Natural killer cell treated with Interleukin-12 subunit alpha and Interleukin-12 subunit beta and Interleukin-15 and Interleukin-18, amount 100 ng/mL, for 72 hours (primary cell): ENCODE data around the gene TMEM69. TPM values are rescaled to one million over a fixed set of nuclear protein-coding genes. Genes with fewer than 3 reads are reported as not detected.
"Not testable (repeated sequence)": the region's sequence is repeated elsewhere in the genome, so short reads cannot be mapped to it uniquely, and the experiment has no call there.

Source experiments
- ATAC-seq, 2 donors: fragments of 150-1000 bp; cut with Tn5 transposase in 1 of 2; sonication (Bioruptor Pico), chemical (Tn5 transposase) in 1 of 2; 2 replicates each; pipeline ENCODE4 v1.10.0; 2021
- DNase-seq: peaks from one replicate; pipeline ENCODE4 v3.0.0; 2022; ENCODE audit warnings: low spot score
- H3K27ac Mint-ChIP-seq, 2 donors: 1 replicate in 1 of 2; 2 replicates in 1 of 2; pipeline ENCODE4 v1.8.0; 2022; ENCODE audit warnings: mixed read lengths in 2 of 2, mild to moderate bottlenecking in 1 of 2, moderate library complexity in 1 of 2
- H3K27me3 Mint-ChIP-seq, 2 donors: 1 replicate in 1 of 2; 2 replicates in 1 of 2; pipeline ENCODE4 v1.8.0; 2022; ENCODE audit warnings: mixed read lengths in 2 of 2
- H3K36me3 Mint-ChIP-seq: one replicate; pipeline ENCODE4 v1.8.0; 2022; ENCODE audit warnings: mixed read lengths
- H3K4me1 Mint-ChIP-seq, 2 donors: 1 replicate in 1 of 2; 2 replicates in 1 of 2; pipeline ENCODE4 v1.8.0; 2022; ENCODE audit warnings: low read depth in 2 of 2, mixed read lengths in 2 of 2, mild to moderate bottlenecking in 1 of 2
- H3K4me3 Mint-ChIP-seq: one replicate; pipeline ENCODE4 v1.8.0; 2022; ENCODE audit warnings: mixed read lengths
- H3K9me3 Mint-ChIP-seq: 2 replicates; pipeline ENCODE4 v1.8.0; 2022; ENCODE audit warnings: mixed read lengths
- total RNA-seq, 2 donors: library from RNA; stranded (reverse); gene quantifications; one replicate each; pipeline ENCODE4 v1.2.3, GENCODE V29; 2022

The TMEM69 gene
- total RNA-seq, 2 donors from 2014 or later = 18.7 to 19.4 TPM

GRCh38 chr1:45667321-45668111 lies 20.5 kb upstream of the TMEM69 start:
- peaks cover 24 to 33% of the 10 kb centered on the region in 2 donors for H3K4me1 Mint-ChIP-seq
- H3K9me3 Mint-ChIP-seq = no peaks in the 10 kb centered on the region
- no peak for ATAC-seq
- no peak for DNase-seq
- H3K36me3 Mint-ChIP-seq = no peaks in the 10 kb centered on the region
- no peak overlapping the region for H3K4me3 Mint-ChIP-seq
- no peak overlapping the region for H3K27ac Mint-ChIP-seq
- no peaks in the 10 kb centered on the region for H3K27me3 Mint-ChIP-seq

DNA sequence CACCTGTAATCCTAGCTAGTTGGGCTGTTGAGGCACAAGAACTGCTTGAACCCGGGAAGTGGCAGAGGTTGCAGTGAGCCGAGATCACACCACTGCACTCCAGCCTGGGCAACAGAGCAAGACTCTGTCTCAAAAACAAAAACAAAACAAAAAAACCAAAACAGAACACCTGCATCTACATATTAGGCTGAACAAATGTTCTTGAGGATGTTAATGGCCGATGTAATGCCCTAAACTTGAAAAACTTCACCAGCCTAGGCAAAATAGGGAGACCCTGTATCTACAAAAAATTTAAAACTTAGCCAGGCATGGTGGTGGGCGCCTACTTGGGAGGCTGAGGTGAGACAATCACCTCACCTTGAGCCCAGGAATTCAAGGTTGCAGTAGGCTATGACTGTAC lies 19.5 kb upstream of the TMEM69 start:
- Mint-ChIP-seq H3K27me3 (no peaks in the 10 kb centered on the region), H3K27ac (no peak overlapping the region), H3K36me3 (no peaks in the 10 kb centered on the region)

GRCh38 chr1:45669379-45669778 lies 18.6 kb upstream of the TMEM69 start:
- DNase-seq = no peak
- H3K36me3 Mint-ChIP-seq = no peaks in the 10 kb centered on the region
- H3K27me3 Mint-ChIP-seq = no peaks in the 10 kb centered on the region
- H3K9me3 Mint-ChIP-seq = no peaks in the 10 kb centered on the region
- ATAC-seq = no peak
- H3K27ac Mint-ChIP-seq = no peak overlapping the region
- no peak overlapping the region for H3K4me3 Mint-ChIP-seq
- H3K4me1 Mint-ChIP-seq = peaks cover 29 to 37% of the 10 kb centered on the region in 2 donors

More for the DNA sequence above, 19.5 kb upstream of the TMEM69 start:
- DNase-seq (no peak), ATAC-seq (no peak)
- no peak overlapping the region for H3K4me3 Mint-ChIP-seq
- no peaks in the 10 kb centered on the region for H3K9me3 Mint-ChIP-seq
- H3K4me1 Mint-ChIP-seq = peaks cover 28 to 36% of the 10 kb centered on the region in 2 donors

DNA sequence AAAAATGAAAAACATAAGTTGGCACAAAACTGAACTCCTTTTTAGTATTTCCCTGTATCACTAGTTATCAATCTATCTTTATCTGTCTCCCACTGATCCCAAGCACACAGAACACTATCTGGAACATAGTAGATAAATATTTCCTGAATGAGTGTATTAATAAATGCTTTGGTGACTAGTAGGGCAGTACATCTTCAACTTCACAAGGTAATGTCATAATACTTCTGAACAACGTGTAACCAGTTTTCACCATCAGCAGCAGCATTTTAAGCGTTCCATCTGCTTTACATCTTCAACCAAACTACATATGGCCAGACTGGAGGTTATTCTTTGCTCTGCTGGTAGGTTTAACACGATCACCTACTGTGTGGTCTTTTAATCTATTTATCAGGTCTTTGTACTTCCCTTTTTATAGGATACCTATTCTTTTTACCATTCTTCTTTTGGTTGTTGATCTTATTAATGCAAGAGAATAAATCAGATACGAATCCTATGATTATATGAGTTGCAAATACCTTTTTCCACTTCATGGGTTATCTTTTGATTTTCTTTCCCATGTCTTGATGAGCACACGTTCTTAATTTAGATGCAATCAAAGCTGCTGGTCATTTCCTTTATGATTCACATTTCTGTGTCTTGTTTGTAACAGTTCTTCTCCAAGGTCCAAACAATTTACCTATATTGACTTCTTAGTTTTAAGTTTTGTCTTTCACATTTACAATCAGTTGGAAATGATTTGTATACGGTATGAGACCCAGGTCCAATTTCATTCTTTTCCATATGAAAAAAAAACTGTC lies 17.9 kb upstream of the TMEM69 start:
- Mint-ChIP-seq H3K4me1 (peaks cover 34 to 43% of the 10 kb centered on the region in 2 donors), H3K36me3 (no peaks in the 10 kb centered on the region), H3K4me3 (no peak overlapping the region), H3K9me3 (no peaks in the 10 kb centered on the region), H3K27ac (no peak overlapping the region), H3K27me3 (no peaks in the 10 kb centered on the region)
- DNase-seq (no peak), ATAC-seq (no peak)

- Mint-ChIP-seq H3K36me3 (no peaks in the 10 kb centered on the region), H3K9me3 (no peaks in the 10 kb centered on the region), H3K4me3 (no peak overlapping the region), H3K27me3 (no peaks in the 10 kb centered on the region), H3K27ac (no peak overlapping the region), H3K4me1 (peaks cover 41 to 43% of the 10 kb centered on the region in 2 donors)
- no peak for DNase-seq
- no peak for ATAC-seq
These were observed 14.0 kb upstream of the TMEM69 start for GRCh38 chr1:45673956-45674355.

- no peaks in the 10 kb centered on the region for H3K36me3 Mint-ChIP-seq
- H3K9me3 Mint-ChIP-seq = no peaks in the 10 kb centered on the region
- H3K4me3 Mint-ChIP-seq = no peak overlapping the region
- H3K27ac Mint-ChIP-seq = no peak overlapping the region
- no peak for ATAC-seq
- DNase-seq = no peak
- peaks cover 44 to 47% of the 10 kb centered on the region in 2 donors for H3K4me1 Mint-ChIP-seq
- no peaks in the 10 kb centered on the region for H3K27me3 Mint-ChIP-seq
These were observed 13.5 kb upstream of the TMEM69 start for GRCh38 chr1:45674478-45674877.

GRCh38 chr1:45676553-45676952 lies 11.4 kb upstream of the TMEM69 start:
- not testable (repeated sequence) for H3K27me3 Mint-ChIP-seq, DNase-seq, H3K36me3 Mint-ChIP-seq, ATAC-seq, H3K9me3 Mint-ChIP-seq, H3K4me3 Mint-ChIP-seq
- H3K4me1 Mint-ChIP-seq = peaks cover 48 to 55% of the 10 kb centered on the region in 2 donors
- peak overlapping the region in 1 of 2 donors; percentile 58 for H3K27ac Mint-ChIP-seq

GRCh38 chr1:45677751-45678245 lies 10.2 kb upstream of the TMEM69 start:
- no peaks in the 10 kb centered on the region for H3K36me3 Mint-ChIP-seq
- no peak for ATAC-seq
- no peak overlapping the region for H3K27ac Mint-ChIP-seq

GRCh38 chr1:45678489-45678888 lies 9.5 kb upstream of the TMEM69 start:
- Mint-ChIP-seq H3K4me3 (no peak overlapping the region), H3K9me3 (no peaks in the 10 kb centered on the region), H3K27me3 (no peaks in the 10 kb centered on the region), H3K36me3 (no peaks in the 10 kb centered on the region), H3K27ac (no peak overlapping the region), H3K4me1 (peaks cover 38 to 50% of the 10 kb centered on the region in 2 donors)
- ATAC-seq (no peak), DNase-seq (no peak)

More at GRCh38 chr1:45677751-45678245, 10.2 kb upstream of the TMEM69 start:
- H3K27me3 Mint-ChIP-seq = no peaks in the 10 kb centered on the region
- no peak for DNase-seq
- H3K4me1 Mint-ChIP-seq = peaks cover 43 to 54% of the 10 kb centered on the region in 2 donors
- H3K9me3 Mint-ChIP-seq = no peaks in the 10 kb centered on the region
- no peak overlapping the region for H3K4me3 Mint-ChIP-seq

GRCh38 chr1:45679123-45679522 lies 8.9 kb upstream of the TMEM69 start:
- no peak overlapping the region for H3K4me3 Mint-ChIP-seq
- no peaks in the 10 kb centered on the region for H3K9me3 Mint-ChIP-seq
- DNase-seq = no peak
- H3K27me3 Mint-ChIP-seq = no peaks in the 10 kb centered on the region
- peak overlapping the region in 1 of 2 donors; percentile 56 for H3K27ac Mint-ChIP-seq
- no peaks in the 10 kb centered on the region for H3K36me3 Mint-ChIP-seq
- peaks cover 38 to 50% of the 10 kb centered on the region in 2 donors for H3K4me1 Mint-ChIP-seq
- no peak for ATAC-seq

DNA sequence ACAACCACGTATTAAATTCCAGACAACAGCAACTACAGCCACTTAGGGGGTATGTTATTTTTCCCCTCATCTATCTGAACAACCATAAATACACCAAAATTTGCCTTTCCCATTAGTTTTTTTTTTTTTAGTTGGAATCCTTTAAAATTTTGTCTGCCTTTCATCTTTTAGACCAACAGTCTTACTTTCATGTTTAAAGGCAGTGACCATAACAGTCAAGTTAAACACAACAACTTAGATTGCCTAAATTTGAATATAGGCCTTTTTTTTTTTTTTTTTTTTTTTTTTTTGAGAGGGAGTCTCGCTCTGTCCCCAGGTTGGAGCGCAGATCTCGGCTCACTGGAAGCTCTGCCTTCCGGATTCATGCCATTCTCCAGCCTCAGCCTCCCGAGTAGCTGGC lies 5.0 kb upstream of the TMEM69 start:
- ATAC-seq = no peak
- H3K9me3 Mint-ChIP-seq = no peaks in the 10 kb centered on the region
- H3K27me3 Mint-ChIP-seq = no peaks in the 10 kb centered on the region
- no peak for DNase-seq
- H3K27ac Mint-ChIP-seq = peak overlapping the region in 1 of 2 donors; percentile 4
- peaks cover under 1% of the 10 kb centered on the region for H3K36me3 Mint-ChIP-seq
- no peak overlapping the region for H3K4me3 Mint-ChIP-seq
- peaks cover 34 to 54% of the 10 kb centered on the region in 2 donors for H3K4me1 Mint-ChIP-seq

GRCh38 chr1:45684402-45684801 lies 3.6 kb upstream of the TMEM69 start:
- peak overlapping the region; percentile 99 for H3K4me3 Mint-ChIP-seq
- ATAC-seq = no peak
- DNase-seq = no peak
- peaks cover 34 to 49% of the 10 kb centered on the region in 2 donors for H3K4me1 Mint-ChIP-seq
- peaks cover 7% of the 10 kb centered on the region for H3K36me3 Mint-ChIP-seq
- no peaks in the 10 kb centered on the region for H3K27me3 Mint-ChIP-seq
- H3K27ac Mint-ChIP-seq = peak overlapping the region in 1 of 2 donors; percentile 23
- H3K9me3 Mint-ChIP-seq = no peaks in the 10 kb centered on the region

GRCh38 chr1:45685308-45686014 lies 2.5 kb upstream of the TMEM69 start:
- DNase-seq = no peak
- H3K4me1 Mint-ChIP-seq = peaks cover 32 to 46% of the 10 kb centered on the region in 2 donors
- H3K27me3 Mint-ChIP-seq = no peaks in the 10 kb centered on the region

More at GRCh38 chr1:45685308-45686014, 2.5 kb upstream of the TMEM69 start:
- Mint-ChIP-seq H3K36me3 (peaks cover 7% of the 10 kb centered on the region), H3K27ac (peak overlapping the region; percentile 100), H3K4me3 (peak overlapping the region; percentile 99), H3K9me3 (no peaks in the 10 kb centered on the region)
- no peak for ATAC-seq
